H9 (cell line): ENCODE measurements around the gene BSG. TPM values are rescaled to one million over a fixed set of nuclear protein-coding genes. Genes with fewer than 3 reads are reported as not detected.
A peak's percentile ranks its signal among the peaks of the same experiment; 100 is the strongest.

Experiments
- DNase-seq: peaks from one replicate; pipeline ENCODE4 v3.0.0-alpha.2; 2017
- H2AFZ ChIP-seq: one replicate; pipeline ENCODE4 v1.6.1; 2013; ENCODE audit warnings: mild to moderate bottlenecking, low read length, control low read depth, moderate library complexity
- H2AK5ac ChIP-seq: 2 replicates; pipeline ENCODE4 v1.6.1; 2013; ENCODE audit warnings: low read length, control low read depth, mixed read lengths; ENCODE audit not compliant: insufficient read length
- H2BK120ac ChIP-seq: one replicate; pipeline ENCODE4 v1.6.1; 2013; ENCODE audit warnings: low read depth, mild to moderate bottlenecking, low read length, control low read depth, inconsistent platforms; ENCODE audit not compliant: poor library complexity, severe bottlenecking
- H2BK12ac ChIP-seq: 2 replicates; pipeline ENCODE4 v1.6.1; 2013; ENCODE audit warnings: low read length, control low read depth, mixed read lengths, low read depth; ENCODE audit not compliant: insufficient read length
- H2BK15ac ChIP-seq: 2 replicates; pipeline ENCODE4 v1.6.1; 2013; ENCODE audit warnings: low read depth, low read length, control low read depth
- H2BK20ac ChIP-seq: one replicate; pipeline ENCODE4 v1.6.1; 2013; ENCODE audit warnings: low read depth, mild to moderate bottlenecking, low read length, control low read depth, inconsistent platforms; ENCODE audit not compliant: poor library complexity, severe bottlenecking
- H2BK5ac ChIP-seq: 2 replicates; pipeline ENCODE4 v1.6.1; 2013; ENCODE audit warnings: low read length, control low read depth, mixed read lengths; ENCODE audit not compliant: insufficient read length
- H3K14ac ChIP-seq: 2 replicates; pipeline ENCODE4 v1.6.1; 2013; ENCODE audit warnings: low read length, control low read depth; ENCODE audit not compliant: insufficient read depth
- H3K18ac ChIP-seq: 2 replicates; pipeline ENCODE4 v1.6.1; 2013; ENCODE audit warnings: low read depth, mild to moderate bottlenecking, mixed read lengths, low read length, control low read depth; ENCODE audit not compliant: insufficient read length
- H3K23ac ChIP-seq: 2 replicates; pipeline ENCODE4 v1.6.1; 2013; ENCODE audit warnings: low read length, control low read depth, mixed read lengths, low read depth; ENCODE audit not compliant: insufficient read length
- H3K23me2 ChIP-seq: 2 replicates; pipeline ENCODE4 v1.6.1; 2013; ENCODE audit warnings: low read depth, mild to moderate bottlenecking, mixed read lengths, low read length, control low read depth; ENCODE audit not compliant: insufficient read length, poor library complexity, severe bottlenecking
- H3K27ac ChIP-seq: 2 replicates; pipeline ENCODE4 v1.5.1; 2013; ENCODE audit warnings: low read length, control low read depth, mixed read lengths, low read depth; ENCODE audit not compliant: insufficient read length
- H3K27me3 ChIP-seq: 2 replicates; pipeline ENCODE4 v1.6.1; 2013; ENCODE audit warnings: low read length, control low read depth, inconsistent platforms; ENCODE audit not compliant: insufficient read depth
- H3K4ac ChIP-seq: 2 replicates; pipeline ENCODE4 v1.6.1; 2013; ENCODE audit warnings: low read depth, mild to moderate bottlenecking, control low read depth, inconsistent platforms, low read length, moderate library complexity
- H3K4me1 ChIP-seq: 2 replicates; pipeline ENCODE4 v1.6.1; 2013; ENCODE audit warnings: low read length, control low read depth, inconsistent platforms; ENCODE audit not compliant: insufficient read depth
- H3K4me2 ChIP-seq: 2 replicates; pipeline ENCODE4 v1.6.1; 2013; ENCODE audit warnings: low read length, control low read depth, mixed read lengths; ENCODE audit not compliant: insufficient read length, insufficient read depth
- H3K56ac ChIP-seq: 2 replicates; pipeline ENCODE4 v1.6.1; 2013; ENCODE audit warnings: low read depth, mild to moderate bottlenecking, mixed read lengths, low read length, control low read depth; ENCODE audit not compliant: insufficient read length
- H3K79me1 ChIP-seq: 2 replicates; pipeline ENCODE4 v1.6.1; 2013; ENCODE audit warnings: low read depth, mild to moderate bottlenecking, moderate library complexity, low read length, control low read depth, inconsistent platforms; ENCODE audit not compliant: insufficient read depth, poor library complexity, severe bottlenecking
- H3K79me2 ChIP-seq: 2 replicates; pipeline ENCODE4 v1.6.1; 2013; ENCODE audit warnings: low read length, control low read depth, inconsistent platforms; ENCODE audit not compliant: insufficient read depth
- H3K9ac ChIP-seq: 2 replicates; pipeline ENCODE4 v1.6.1; 2013; ENCODE audit warnings: low read length, control low read depth, mixed read lengths; ENCODE audit not compliant: insufficient read length; ENCODE audit errors: extremely low read depth
- H3K9me3 ChIP-seq: one replicate; pipeline ENCODE4 v1.6.1; 2013; ENCODE audit warnings: low read depth, low read length, inconsistent platforms; ENCODE audit not compliant: control insufficient read depth
- H3T11ph ChIP-seq: one replicate; pipeline ENCODE4 v1.6.1; 2013; ENCODE audit warnings: mild to moderate bottlenecking, low read length, control low read depth, inconsistent platforms
- H4K20me1 ChIP-seq: one replicate; pipeline ENCODE4 v1.6.1; 2013; ENCODE audit not compliant: control insufficient read depth, insufficient read length, insufficient read depth
- H4K5ac ChIP-seq: 2 replicates; pipeline ENCODE4 v1.6.1; 2013; ENCODE audit warnings: low read depth, mild to moderate bottlenecking, mixed read lengths, low read length, control low read depth; ENCODE audit not compliant: insufficient read length
- H4K8ac ChIP-seq: replicated peaks from 2 replicates; pipeline ENCODE4 v1.6.1; 2013; ENCODE audit warnings: low read length, control low read depth, mixed read lengths, low read depth; ENCODE audit not compliant: insufficient read length
- H4K91ac ChIP-seq: 2 replicates; pipeline ENCODE4 v1.6.1; 2013; ENCODE audit warnings: low read depth, mild to moderate bottlenecking, moderate library complexity, mixed read lengths, low read length, control low read depth; ENCODE audit not compliant: insufficient read length
- H3K27ac Mint-ChIP-seq, 3 experiments: 2 replicates in 2 of 3; 3 replicates in 1 of 3; pipeline ENCODE4 v1.8.0; 2020 to 2021; ENCODE audit warnings: mixed read lengths in 3 of 3, mild to moderate bottlenecking in 1 of 3, moderate library complexity in 1 of 3
- H3K27me3 Mint-ChIP-seq: 2 replicates; pipeline ENCODE4 v1.8.0; 2021; ENCODE audit warnings: low read depth, mild to moderate bottlenecking, moderate library complexity, mixed read lengths
- H3K36me3 Mint-ChIP-seq, 3 experiments: 2 replicates in 2 of 3; 3 replicates in 1 of 3; pipeline ENCODE4 v1.8.0; 2020 to 2021; ENCODE audit warnings: low read depth in 3 of 3, mixed read lengths in 3 of 3; ENCODE audit not compliant: insufficient read depth in 1 of 3
- H3K4me1 Mint-ChIP-seq, 2 experiments: 2 replicates each; pipeline ENCODE4 v1.8.0; 2020; ENCODE audit warnings: mixed read lengths in 2 of 2
- H3K4me3 Mint-ChIP-seq, 2 experiments: 2 replicates in 1 of 2; 3 replicates in 1 of 2; pipeline ENCODE4 v1.8.0; 2020 to 2021; ENCODE audit warnings: mild to moderate bottlenecking in 2 of 2, mixed read lengths in 2 of 2, moderate library complexity in 1 of 2
- H3K9me3 Mint-ChIP-seq, 2 experiments: 2 replicates in 1 of 2; 3 replicates in 1 of 2; pipeline ENCODE4 v1.8.0; 2020; ENCODE audit warnings: mild to moderate bottlenecking in 2 of 2, mixed read lengths in 2 of 2, moderate library complexity in 1 of 2
- CTCF ChIP-seq: fragments of 200-600 bp; sonication (generic); conservative IDR thresholded peaks from 3 replicates; pipeline ENCODE4 v1.8.0; 2021; ENCODE audit warnings: antibody characterized with exemption, mild to moderate bottlenecking
- WGBS: extraction: QIAGEN DNeasy Blood & Tissue Kit; methylation state at CpG from one replicate; pipeline ENCODE4 v1.1.7; 2013; ENCODE audit warnings: missing lambda C conversion rate, low lambda C conversion rate, mixed read lengths; ENCODE audit not compliant: insufficient read length; ENCODE audit errors: extremely low coverage; 5-methylcytosine and 5-hydroxymethylcytosine counted together
- total RNA-seq: library from RNA; stranded (reverse); gene quantifications from 2 replicates; pipeline ENCODE4 v1.2.1, GENCODE V29; 2021

The BSG gene
- total RNA-seq, 1 experiment from 2014 or later = 715 TPM

GRCh38 chr19:525857-526419 is 46.5 kb upstream of the BSG start:
- no peaks in the 10 kb centered on the region for H3K79me2 ChIP-seq
- no peak overlapping the region for H3K18ac ChIP-seq
- no peaks in the 10 kb centered on the region for H3K9me3 ChIP-seq
- H3K27ac ChIP-seq = no peak overlapping the region
- no peak overlapping the region for H2BK15ac ChIP-seq
- no peak overlapping the region for H2BK20ac ChIP-seq
- Mint-ChIP-seq H3K4me1 (peaks cover 6 to 30% of the 10 kb centered on the region in 2 experiments), H3K27ac (0 out of 7 replicates have a peak overlapping the region, but pooled peaks of 1 of the 3 experiments have one; percentile 25), H3K9me3 (peaks cover 0 to 2% of the 10 kb centered on the region in 2 experiments; a peak in 1 of 5 replicates), H3K27me3 (peaks cover 35% of the 10 kb centered on the region), H3K4me3 (no peak overlapping the region), H3K36me3 (peaks cover 0 to 3% (median 0%) of the 10 kb centered on the region in 3 experiments; a peak in 2 of 7 replicates)
- H3K56ac ChIP-seq = no peak overlapping the region
- peaks cover 4% of the 10 kb centered on the region for H4K20me1 ChIP-seq
- H2AK5ac ChIP-seq = no peak overlapping the region
- H3K23ac ChIP-seq = no peak overlapping the region
- no peaks in the 10 kb centered on the region for H3K27me3 ChIP-seq
- H3K4me2 ChIP-seq = no peak overlapping the region
- H3T11ph ChIP-seq = no peak overlapping the region
- H3K9ac ChIP-seq = no peak overlapping the region
- no peak overlapping the region for H4K91ac ChIP-seq
- H3K14ac ChIP-seq = no peak overlapping the region
- no peak overlapping the region for H2BK12ac ChIP-seq
- H2BK5ac ChIP-seq = no peak overlapping the region
- no peak overlapping the region for H2BK120ac ChIP-seq
- no CpG with 5 or more reads among the region's 13 CpGs for WGBS
- H3K4ac ChIP-seq = no peak overlapping the region
- H4K8ac ChIP-seq = no peak overlapping the region
- no peak overlapping the region for H2AFZ ChIP-seq
- no peak overlapping the region for H4K5ac ChIP-seq
- no peaks in the 10 kb centered on the region for H3K79me1 ChIP-seq
- no peak for DNase-seq
- no peak for TF ChIP-seq CTCF
- H3K23me2 ChIP-seq = no peaks in the 10 kb centered on the region
- no peaks in the 10 kb centered on the region for H3K4me1 ChIP-seq
